ENCODE measurements around the gene PRICKLE1.

The PRICKLE1 gene

DNA sequence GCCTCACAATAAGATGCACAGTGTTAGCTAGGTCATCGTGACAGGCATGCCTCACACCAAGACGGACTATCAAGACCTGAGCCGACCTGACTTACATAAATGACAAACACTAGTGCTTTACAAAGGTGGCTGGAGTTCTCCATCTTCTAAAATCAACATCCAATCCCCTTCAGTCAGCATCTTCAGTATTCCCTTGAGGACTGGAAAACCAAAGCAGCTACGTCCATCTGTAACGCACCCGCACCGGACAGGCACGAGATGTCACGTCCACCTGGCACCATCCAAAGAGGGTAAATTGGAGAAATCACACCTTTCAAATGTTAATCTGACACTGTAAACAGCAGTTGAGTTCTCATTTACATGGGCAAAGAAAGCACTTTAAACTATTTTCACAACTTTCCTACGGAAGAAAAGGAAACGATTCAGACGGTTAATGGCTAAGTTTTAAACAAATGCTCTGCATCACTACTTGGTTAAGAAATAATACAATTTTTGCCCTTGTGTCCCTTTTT lies 130.2 kb downstream of the PRICKLE1 start:
- no peak for FAIRE-seq
- DNase-seq (ENCODE audit: insufficient read length, low spot score): no peak
- TF ChIP-seq POLR2A (IDR thresholded peaks at IDR 0.05; ENCODE audit: low read depth, low read length): no peak

DNA sequence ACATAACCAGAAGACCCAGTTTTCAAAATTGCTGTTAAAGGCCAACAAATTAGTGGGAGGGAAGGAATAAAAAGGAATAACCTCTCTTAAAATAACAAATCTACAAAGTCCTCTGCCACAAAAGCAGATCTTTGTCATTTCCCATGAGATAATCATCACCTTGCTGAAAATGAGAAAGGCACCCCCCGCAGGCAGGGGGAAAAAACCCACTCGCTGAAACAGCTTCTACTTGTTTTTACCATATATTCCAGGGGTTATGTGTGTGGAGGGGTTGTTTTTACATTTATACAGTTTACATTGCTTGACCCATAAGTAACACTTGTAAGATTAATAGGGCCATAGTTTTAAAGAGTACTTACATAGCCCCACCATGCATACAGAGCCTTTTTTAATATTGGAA lies 131.0 kb downstream of the PRICKLE1 start:
- DNase-seq (ENCODE audit: insufficient read length, low spot score) (no peak), FAIRE-seq (no peak)
- TF ChIP-seq POLR2A (IDR thresholded peaks at IDR 0.05; ENCODE audit: low read depth, low read length): no peak

DNA sequence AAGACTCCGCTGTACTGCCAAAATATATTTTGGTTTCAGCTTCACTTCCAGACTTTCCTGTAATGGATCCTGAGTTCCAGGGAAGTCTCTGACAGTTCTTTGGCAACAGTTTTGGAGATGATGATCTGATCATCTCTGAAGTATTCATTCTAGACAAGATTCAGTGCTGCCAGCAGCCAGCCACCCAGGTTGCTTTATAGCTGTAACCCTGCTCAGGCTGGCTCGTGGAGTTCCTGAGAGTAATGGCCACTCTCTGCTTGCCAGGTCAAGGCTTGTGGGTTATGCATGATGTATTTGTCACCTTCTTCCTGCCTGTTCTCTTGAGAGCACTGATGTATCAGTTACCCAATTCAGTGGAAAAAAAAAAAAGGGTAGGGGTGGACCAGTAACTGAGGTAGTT lies 139.3 kb downstream of the PRICKLE1 start:
- FAIRE-seq (no peak), DNase-seq (ENCODE audit: insufficient read length, low spot score) (no peak)
- no peak for TF ChIP-seq POLR2A (IDR thresholded peaks at IDR 0.05; ENCODE audit: low read depth, low read length)

GRCh38 chr12:42448841-42449240 lies 140.7 kb downstream of the PRICKLE1 start:
- DNase-seq (ENCODE audit: insufficient read length, low spot score) (no peak), FAIRE-seq (no peak)
- TF ChIP-seq POLR2A (IDR thresholded peaks at IDR 0.05; ENCODE audit: low read depth, low read length): no peak

DNA sequence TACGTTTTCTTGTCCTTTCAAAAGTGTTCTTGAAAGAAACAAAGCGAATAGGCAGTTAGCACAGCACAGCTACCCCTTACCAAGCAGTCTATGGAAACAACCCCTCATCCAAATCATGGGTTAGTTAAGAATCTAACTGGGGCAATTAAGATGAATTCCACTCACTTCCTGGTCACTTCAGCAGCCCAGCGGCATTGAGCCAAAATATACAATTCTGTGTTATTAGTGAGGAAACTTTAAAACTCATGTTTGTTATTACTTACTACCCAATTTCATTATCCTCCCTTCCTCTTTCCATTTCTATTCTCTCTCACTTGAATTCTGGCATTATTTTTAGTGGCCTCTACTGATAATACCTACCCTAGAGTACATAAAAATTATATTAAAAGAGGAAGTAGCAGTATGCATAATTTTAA lies 142.2 kb downstream of the PRICKLE1 start:
- no peak for TF ChIP-seq POLR2A (IDR thresholded peaks at IDR 0.05; ENCODE audit: low read depth, low read length)
- FAIRE-seq (no peak), DNase-seq (ENCODE audit: insufficient read length, low spot score) (no peak)

DNA sequence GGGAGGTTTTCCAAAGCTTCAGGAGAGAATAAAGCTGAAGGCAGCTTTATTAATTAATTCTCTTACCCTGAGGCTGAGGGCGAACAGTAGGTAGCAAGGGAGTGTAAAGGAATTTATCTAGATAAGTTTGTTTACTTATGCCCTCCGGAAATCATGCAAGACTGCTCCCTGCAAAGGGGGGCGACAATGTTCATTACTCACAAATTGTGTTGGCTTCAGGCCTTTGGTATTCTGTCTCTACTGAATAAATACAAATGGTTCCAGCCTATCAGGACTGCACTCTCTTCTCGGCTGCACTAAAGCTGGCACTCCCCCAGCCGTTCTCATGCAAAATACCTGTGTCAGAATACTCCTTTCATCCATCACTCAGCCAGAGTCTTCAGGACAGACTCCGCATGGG lies 142.8 kb downstream of the PRICKLE1 start:
- no peak for TF ChIP-seq POLR2A (IDR thresholded peaks at IDR 0.05; ENCODE audit: low read depth, low read length)
- DNase-seq (ENCODE audit: insufficient read length, low spot score): no peak
- FAIRE-seq: no peak

DNA sequence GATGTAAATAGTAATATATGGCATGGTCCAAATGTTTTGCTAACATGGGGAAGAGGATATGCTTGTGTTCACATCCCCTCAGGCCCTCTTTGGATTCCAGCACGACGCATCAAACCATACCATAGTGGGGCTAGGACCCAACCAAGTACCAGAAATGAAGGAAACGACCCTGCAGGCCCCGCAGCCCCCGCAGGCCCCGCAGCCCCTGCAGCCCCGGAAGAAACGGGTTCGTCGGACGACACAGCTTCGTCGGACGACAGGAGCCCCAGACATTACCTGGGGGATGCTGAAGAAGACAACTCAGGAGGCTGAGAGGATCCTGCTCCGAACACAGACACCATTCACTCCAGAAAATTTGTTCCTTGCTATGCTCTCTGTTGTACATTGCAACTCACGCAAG lies 143.7 kb downstream of the PRICKLE1 start:
- TF ChIP-seq POLR2A (IDR thresholded peaks at IDR 0.05; ENCODE audit: low read depth, low read length): no peak
- FAIRE-seq: no peak
- no peak for DNase-seq (ENCODE audit: insufficient read length, low spot score)

DNA sequence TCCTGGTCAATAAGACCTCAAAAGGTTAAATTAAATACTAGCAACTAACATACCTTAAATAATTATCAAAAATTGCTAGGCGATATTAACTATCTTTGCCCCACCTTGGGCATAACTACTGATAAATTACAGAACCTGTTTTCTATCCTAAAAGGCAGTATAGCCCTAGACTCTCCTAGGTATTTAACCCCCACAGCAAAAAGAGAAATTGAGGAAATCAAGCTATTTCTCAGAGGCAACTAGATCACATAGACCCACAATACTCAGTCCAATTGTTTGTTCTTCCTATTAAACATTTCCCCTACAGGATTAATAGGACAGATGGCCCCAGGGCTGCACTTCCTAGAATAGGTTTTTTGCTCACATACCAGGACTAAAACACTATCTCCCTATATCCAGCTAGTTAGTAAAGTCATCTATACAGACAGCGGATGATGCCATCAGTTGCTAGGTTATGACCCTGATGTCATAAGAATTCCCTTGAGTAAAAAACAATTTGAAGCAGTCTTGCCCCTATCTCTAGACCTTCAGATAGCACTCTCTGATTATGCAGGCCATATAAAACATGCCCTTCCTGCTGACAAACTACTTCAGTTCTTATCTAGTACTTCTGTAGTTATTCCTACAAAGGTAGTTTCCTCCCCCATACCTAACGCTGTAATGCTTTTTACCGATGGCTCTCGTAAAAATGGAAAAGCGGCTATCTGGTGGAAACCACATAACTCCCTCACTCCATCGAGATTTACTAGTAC lies 145.2 kb downstream of the PRICKLE1 start:
- TF ChIP-seq POLR2A (IDR thresholded peaks at IDR 0.05; ENCODE audit: low read depth, low read length): no peak
- FAIRE-seq (no peak), DNase-seq (ENCODE audit: insufficient read length, low spot score) (no peak)

DNA sequence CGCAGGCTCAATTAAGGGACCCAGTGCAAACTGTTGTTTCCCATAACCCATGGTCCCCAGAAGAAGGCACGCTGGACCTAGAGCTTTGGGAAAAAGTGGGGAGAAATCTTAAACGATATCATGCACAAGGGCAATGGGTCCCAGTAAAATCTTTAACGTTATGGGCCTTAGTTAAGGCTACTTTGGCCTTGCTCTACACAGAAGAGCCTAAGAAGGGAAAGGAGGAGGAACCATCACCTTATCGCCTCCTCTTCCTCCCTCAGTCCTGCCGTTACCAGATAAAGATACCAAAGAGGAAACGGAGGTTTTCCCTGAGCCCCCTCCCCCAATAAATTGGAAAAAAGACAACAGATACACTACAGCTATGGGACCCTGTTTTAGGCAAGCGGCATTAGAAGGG lies 146.7 kb downstream of the PRICKLE1 start:
- no peak for TF ChIP-seq POLR2A (IDR thresholded peaks at IDR 0.05; ENCODE audit: low read depth, low read length)
- DNase-seq (ENCODE audit: insufficient read length, low spot score): no peak
- no peak for FAIRE-seq

DNA sequence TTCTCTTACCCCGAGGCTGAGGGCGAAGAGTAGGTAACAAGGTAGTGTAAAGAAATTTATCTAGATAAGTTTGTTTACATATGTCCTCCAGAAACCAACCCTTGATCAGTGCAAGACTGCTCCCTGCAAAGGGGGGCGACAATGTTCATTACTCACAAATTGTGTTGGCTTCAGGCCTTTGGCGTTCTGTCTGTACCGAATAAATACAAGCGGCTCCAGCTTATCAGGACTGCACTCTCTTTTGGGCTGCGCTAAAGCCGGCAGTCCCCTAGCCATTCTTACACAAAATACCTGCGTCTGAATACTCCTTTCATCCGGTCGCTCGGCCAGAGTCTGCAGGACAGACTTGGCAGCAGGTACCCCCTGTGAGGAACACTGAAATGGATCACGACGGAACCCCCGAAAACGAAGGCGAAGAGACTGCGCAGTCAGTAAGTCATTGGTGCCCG lies 147.2 kb downstream of the PRICKLE1 start:
- no peak for FAIRE-seq
- no peak for DNase-seq (ENCODE audit: insufficient read length, low spot score)
- no peak for TF ChIP-seq POLR2A (IDR thresholded peaks at IDR 0.05; ENCODE audit: low read depth, low read length)

GRCh38 chr12:42440608-42441007 lies 148.9 kb downstream of the PRICKLE1 start:
- no peak for TF ChIP-seq POLR2A (IDR thresholded peaks at IDR 0.05; ENCODE audit: low read depth, low read length)
- no peak for FAIRE-seq
- DNase-seq (ENCODE audit: insufficient read length, low spot score): no peak

DNA sequence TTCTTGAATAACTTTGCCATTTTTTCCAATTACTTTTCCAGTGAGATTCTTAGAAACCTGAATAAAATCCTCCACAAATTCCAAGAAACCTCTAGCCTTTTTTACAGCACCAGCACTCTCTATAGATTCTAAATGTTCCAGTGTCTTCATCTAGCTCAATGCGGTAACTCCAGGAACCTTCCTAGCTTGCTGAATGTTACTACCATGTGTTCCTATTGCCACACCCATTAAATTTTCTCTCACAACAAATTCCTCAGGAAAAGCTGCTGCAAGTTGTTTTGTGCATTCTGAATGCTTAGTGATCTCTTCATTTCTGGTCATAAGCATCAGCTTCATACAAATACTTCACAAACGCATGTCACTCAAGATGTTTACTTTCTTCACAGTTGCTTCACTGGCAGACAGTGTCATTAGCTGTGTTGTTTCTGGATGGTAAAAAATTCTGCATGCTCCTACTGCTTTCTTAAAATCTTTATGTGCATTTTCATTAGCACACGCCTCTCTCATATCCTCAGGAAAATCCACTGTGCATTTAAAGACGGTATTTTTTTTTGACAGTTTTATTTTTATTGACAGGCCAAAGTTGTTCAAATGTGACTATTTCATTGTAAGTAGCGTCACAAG lies 156.9 kb downstream of the PRICKLE1 start:
- FAIRE-seq (peak; percentile 61), DNase-seq (ENCODE audit: insufficient read length, low spot score) (no peak)
- TF ChIP-seq POLR2A (IDR thresholded peaks at IDR 0.05; ENCODE audit: low read depth, low read length): no peak

DNA sequence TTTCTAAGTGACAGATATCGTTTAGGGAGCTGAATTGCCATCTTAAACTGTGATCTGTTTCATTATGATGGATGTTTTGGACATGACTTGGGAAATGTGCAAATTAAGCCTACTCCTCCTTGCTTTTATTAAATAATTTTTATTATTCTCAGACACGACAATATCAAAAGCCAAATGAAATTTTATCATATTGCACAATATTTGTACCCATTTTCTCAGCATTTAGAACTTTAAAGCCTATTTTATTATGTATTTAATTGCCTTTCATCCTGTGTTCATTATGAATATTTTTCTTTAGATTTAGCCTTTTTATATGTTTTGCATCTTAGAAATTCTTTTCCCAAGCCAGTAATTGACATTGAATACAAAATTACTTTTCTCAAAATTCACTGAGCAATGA lies 160.7 kb downstream of the PRICKLE1 start:
- TF ChIP-seq POLR2A (IDR thresholded peaks at IDR 0.05; ENCODE audit: low read depth, low read length): no peak
- no peak for DNase-seq (ENCODE audit: insufficient read length, low spot score)
- FAIRE-seq: no peak

DNA sequence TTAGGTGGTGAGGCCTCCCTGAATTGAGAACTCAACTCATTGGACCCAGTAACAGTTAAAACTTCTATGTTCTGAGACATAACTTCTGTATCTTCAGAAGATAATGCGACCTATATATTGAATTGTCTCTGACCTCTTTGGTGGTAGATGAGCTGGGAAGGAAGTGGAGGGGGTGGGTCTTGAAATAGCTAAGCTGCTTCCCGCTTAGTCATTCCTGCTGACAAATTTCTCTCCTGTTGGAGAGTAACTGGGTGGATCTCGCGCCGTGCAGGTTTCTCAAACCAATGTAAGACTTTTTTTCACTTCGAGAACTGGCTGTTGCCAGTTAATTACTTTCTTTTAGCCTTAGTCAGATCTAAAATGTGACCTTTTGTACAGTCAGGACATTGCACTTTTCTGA lies 162.8 kb downstream of the PRICKLE1 start:
- peak; percentile 96 for FAIRE-seq
- no peak for TF ChIP-seq POLR2A (IDR thresholded peaks at IDR 0.05; ENCODE audit: low read depth, low read length)
- DNase-seq (ENCODE audit: insufficient read length, low spot score): peak; percentile 30

DNA sequence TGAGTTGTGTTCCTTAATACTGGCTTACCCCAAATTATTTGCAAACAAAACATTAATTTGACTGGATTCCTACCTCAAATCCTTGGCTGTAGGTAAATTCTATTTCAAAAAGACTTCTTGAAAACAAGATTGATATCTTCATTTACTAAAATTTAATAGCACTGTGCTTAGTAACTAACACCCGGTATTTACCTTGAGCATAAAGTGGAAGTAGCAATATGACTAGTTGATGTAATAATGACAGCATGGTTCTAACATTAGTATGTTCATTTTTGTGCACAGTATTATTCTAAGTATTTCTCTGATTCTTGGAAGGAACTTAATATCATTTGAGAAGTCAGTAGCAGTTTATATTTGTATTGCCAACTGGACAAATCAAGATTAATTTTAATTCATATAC lies 166.8 kb downstream of the PRICKLE1 start:
- peak; percentile 50 for FAIRE-seq
- no peak for DNase-seq (ENCODE audit: insufficient read length, low spot score)
- TF ChIP-seq POLR2A (IDR thresholded peaks at IDR 0.05; ENCODE audit: low read depth, low read length): no peak

Data from H54 (cell line).